IMR-90 (cell line): ENCODE measurements around the gene SMIM44. TPM values are rescaled to one million over a fixed set of nuclear protein-coding genes. Genes with fewer than 3 reads are reported as not detected.

Experiments used
- ATAC-seq: fragments of 200-7000 bp; cut with Tn5 transposase; 2 replicates; pipeline ENCODE4 v1.9.1; 2020; ENCODE audit warnings: low read depth, mild to moderate bottlenecking, moderate library complexity
- BruUV-seq: library from RNA; stranded (reverse); fragments of 400-500 nt; replicated peaks from 2 replicates; lab custom pipeline; 2021; lab: Mats Ljungman, UMichigan
- CTCF ChIA-PET: fragments of 300-600 bp; formaldehyde crosslinking; extraction: SDS; loops from one replicate; lab custom pipeline; 2021; ENCODE audit warnings: antibody characterized with exemption; lab: Yijun Ruan, JAX
- POLR2A ChIA-PET: fragments of 300-600 bp; sonication (Branson Sonifier 250); formaldehyde crosslinking; loops from one replicate; lab custom pipeline; 2022; ENCODE audit warnings: antibody characterized with exemption; ENCODE audit not compliant: unreplicated experiment; lab: Charles Lee
- DNase-seq: peaks from one replicate; pipeline ENCODE4 v3.0.0; 2013
- H2AFZ ChIP-seq: replicated peaks from 2 replicates; pipeline ENCODE3; 2013; ENCODE audit warnings: low read length, mild to moderate bottlenecking; ENCODE audit not compliant: poor library complexity
- H2AK5ac ChIP-seq: 2 replicates; pipeline ENCODE4 v1.6.1; 2013; ENCODE audit warnings: low read depth, low read length, inconsistent platforms
- H2AK9ac ChIP-seq: replicated peaks from 2 replicates; pipeline ENCODE3; 2013; ENCODE audit warnings: mild to moderate bottlenecking, low read depth, low read length, moderate library complexity; ENCODE audit not compliant: poor library complexity
- H2BK120ac ChIP-seq: 2 replicates; pipeline ENCODE4 v1.6.1; 2013; ENCODE audit warnings: low read depth, low read length, inconsistent platforms
- H2BK15ac ChIP-seq: 3 replicates; pipeline ENCODE4 v1.6.1; 2013; ENCODE audit warnings: low read depth, low read length, inconsistent platforms
- H2BK20ac ChIP-seq: 2 replicates; pipeline ENCODE4 v1.6.1; 2013; ENCODE audit warnings: low read depth, mild to moderate bottlenecking, inconsistent platforms, low read length, moderate library complexity
- H2BK5ac ChIP-seq: 2 replicates; pipeline ENCODE4 v1.6.1; 2013; ENCODE audit warnings: mild to moderate bottlenecking, low read depth, low read length, inconsistent platforms; ENCODE audit not compliant: poor library complexity, severe bottlenecking
- H3K14ac ChIP-seq: replicated peaks from 2 replicates; pipeline ENCODE4 v1.6.1; 2013; ENCODE audit warnings: low read depth, low read length, inconsistent platforms
- H3K18ac ChIP-seq: 2 replicates; pipeline ENCODE4 v1.6.1; 2013; ENCODE audit warnings: low read depth, low read length, control low read depth
- H3K23ac ChIP-seq: 2 replicates; pipeline ENCODE4 v1.6.1; 2013; ENCODE audit warnings: low read depth, low read length, inconsistent platforms
- H3K27ac ChIP-seq: 2 replicates; pipeline ENCODE4 v1.5.1; 2013; ENCODE audit warnings: mild to moderate bottlenecking, control low read depth, low read length; ENCODE audit not compliant: insufficient read depth
- H3K27me3 ChIP-seq: 2 replicates; pipeline ENCODE4 v1.6.1; 2013; ENCODE audit warnings: low read length; ENCODE audit not compliant: control insufficient read depth, insufficient read depth
- H3K36me3 ChIP-seq: 2 replicates; pipeline ENCODE4 v1.6.1; 2013; ENCODE audit warnings: low read length, mixed read lengths; ENCODE audit not compliant: control insufficient read depth, insufficient read depth
- H3K4ac ChIP-seq: 2 replicates; pipeline ENCODE4 v1.6.1; 2013; ENCODE audit warnings: low read depth, low read length, inconsistent platforms
- H3K4me1 ChIP-seq: 2 replicates; pipeline ENCODE4 v1.6.1; 2013; ENCODE audit warnings: low read length, mixed read lengths; ENCODE audit not compliant: control insufficient read depth, insufficient read depth
- H3K4me2 ChIP-seq: 2 replicates; pipeline ENCODE4 v1.6.1; 2013; ENCODE audit warnings: low read depth, mild to moderate bottlenecking, control low read depth, low read length, moderate library complexity
- H3K4me3 ChIP-seq: 2 replicates; pipeline ENCODE4 v1.5.1; 2013; ENCODE audit warnings: low read depth, mild to moderate bottlenecking, control low read depth, low read length, moderate library complexity; ENCODE audit not compliant: insufficient read depth
- H3K56ac ChIP-seq: 2 replicates; pipeline ENCODE4 v1.6.1; 2013; ENCODE audit warnings: low read length, inconsistent platforms; ENCODE audit not compliant: insufficient read depth; ENCODE audit errors: extremely low read depth
- H3K79me1 ChIP-seq, 2 experiments: 2 replicates each; pipeline ENCODE4 v1.6.1; 2013; ENCODE audit warnings: low read length in 2 of 2, inconsistent platforms in 1 of 2, low read depth in 1 of 2
- H3K9ac ChIP-seq: 2 replicates; pipeline ENCODE4 v1.6.1; 2013; ENCODE audit warnings: low read depth, low read length, control low read depth
- H3K9me1 ChIP-seq: 2 replicates; pipeline ENCODE4 v1.6.1; 2013; ENCODE audit warnings: low read length, inconsistent platforms; ENCODE audit not compliant: insufficient read depth
- H3K9me3 ChIP-seq: 2 replicates; pipeline ENCODE4 v1.6.1; 2013; ENCODE audit warnings: low read length; ENCODE audit not compliant: control insufficient read depth, insufficient read depth
- H4K20me1 ChIP-seq: 2 replicates; pipeline ENCODE4 v1.6.1; 2013; ENCODE audit warnings: low read length, inconsistent platforms; ENCODE audit not compliant: insufficient read depth
- H4K5ac ChIP-seq: 2 replicates; pipeline ENCODE4 v1.6.1; 2013; ENCODE audit warnings: mild to moderate bottlenecking, low read depth, low read length, control low read depth
- H4K8ac ChIP-seq, 2 experiments: 2 replicates each; pipeline ENCODE4 v1.6.1; 2013; ENCODE audit warnings: low read depth in 2 of 2, low read length in 2 of 2, control low read depth in 1 of 2, inconsistent platforms in 1 of 2
- H4K91ac ChIP-seq: 2 replicates; pipeline ENCODE4 v1.6.1; 2013; ENCODE audit warnings: low read depth, low read length, inconsistent platforms; ENCODE audit not compliant: insufficient read depth
- CEBPB ChIP-seq: IDR thresholded peaks from 2 replicates; pipeline ENCODE4 v1.6.1; 2012; ENCODE audit warnings: low read depth, low read length, improper control_type of control experiment
- CTCF ChIP-seq: conservative IDR thresholded peaks from 2 replicates; pipeline ENCODE4 v1.5.1; 2012; ENCODE audit warnings: mild to moderate bottlenecking, low read depth, low read length, improper control_type of control experiment
- MAFK ChIP-seq: IDR thresholded peaks from 2 replicates; pipeline ENCODE4 v1.6.1; 2012; ENCODE audit warnings: low read depth, low read length, improper control_type of control experiment
- MAZ ChIP-seq: IDR thresholded peaks from 2 replicates; pipeline ENCODE4 v1.6.1; 2012; ENCODE audit warnings: low read depth, mild to moderate bottlenecking, low read length, improper control_type of control experiment, moderate library complexity, borderline replicate concordance
- MXI1 ChIP-seq: IDR thresholded peaks from 2 replicates; pipeline ENCODE4 v1.6.1; 2012; ENCODE audit warnings: low read depth, mild to moderate bottlenecking, low read length, moderate library complexity, borderline replicate concordance
- RAD21 ChIP-seq: IDR thresholded peaks from 2 replicates; pipeline ENCODE4 v1.6.1; 2012; ENCODE audit warnings: low read length, improper control_type of control experiment
- SMC3 ChIP-seq: fragments of 150-350 bp; IDR thresholded peaks from 2 replicates; pipeline ENCODE4 v1.6.1; 2016; ENCODE audit warnings: low read depth, mild to moderate bottlenecking, antibody characterized with exemption, low read length, moderate library complexity
- USF2 ChIP-seq: fragments of 150-350 bp; IDR thresholded peaks from 2 replicates; pipeline ENCODE4 v1.6.1; 2017; ENCODE audit warnings: mild to moderate bottlenecking, antibody characterized with exemption, low read length, low read depth
- WGBS, 2 experiments: methylation state at CpG; one replicate each; pipeline versions ENCODE4 v1.1.5 to v1.1.7; 2013; ENCODE audit warnings: missing lambda C conversion rate in 2 of 2; ENCODE audit not compliant: insufficient read length in 1 of 2; ENCODE audit errors: extremely low coverage in 2 of 2; 5-methylcytosine and 5-hydroxymethylcytosine counted together
- dilution Hi-C: fragments of 300-500 bp; cut with HindIII; formaldehyde crosslinking; loops from one replicate; pipeline ENCODE4 v1.14.3; 2018; ENCODE audit warnings: low sequenced_read_pairs; ENCODE audit not compliant: unreplicated experiment
- in situ Hi-C: fragments of 300-500 bp; cut with MboI; formaldehyde crosslinking; loops from 3 replicates; pipeline ENCODE4 v1.14.3; 2019; ENCODE audit warnings: low sequenced_read_pairs, inconsistent platforms, mixed read lengths
- intact Hi-C: fragments of 100-400 bp; cut with micrococcal nuclease; formaldehyde crosslinking; loops from 2 replicates; pipeline ENCODE4 v1.10.0; 2022
- polyA plus RNA-seq, 3 experiments: library from polyadenylated mRNA; depleted of rRNA; stranded (reverse); fragments of >200 nt; gene quantifications; 2 replicates each; pipeline ENCODE4 v1.2.3, GENCODE V29; 2012; ENCODE audit warnings: low replicate concordance in 1 of 3
- total RNA-seq: library from RNA; depleted of rRNA; stranded (reverse); fragments of >200 nt; gene quantifications from 2 replicates; pipeline ENCODE4 v1.2.3, GENCODE V29; 2012
- TF ChIP-seq, protein P1 (sequence below): fragments of 150-350 bp; IDR thresholded peaks from 2 replicates; pipeline ENCODE4 v1.6.1; 2016; ENCODE audit warnings: low read depth, mild to moderate bottlenecking, low read length, moderate library complexity, borderline replicate concordance

SMIM44 gene
- total and polyA plus RNA-seq, 2 of the 4 experiments (the other 2 are of a cell fraction), result not detected

DNA sequence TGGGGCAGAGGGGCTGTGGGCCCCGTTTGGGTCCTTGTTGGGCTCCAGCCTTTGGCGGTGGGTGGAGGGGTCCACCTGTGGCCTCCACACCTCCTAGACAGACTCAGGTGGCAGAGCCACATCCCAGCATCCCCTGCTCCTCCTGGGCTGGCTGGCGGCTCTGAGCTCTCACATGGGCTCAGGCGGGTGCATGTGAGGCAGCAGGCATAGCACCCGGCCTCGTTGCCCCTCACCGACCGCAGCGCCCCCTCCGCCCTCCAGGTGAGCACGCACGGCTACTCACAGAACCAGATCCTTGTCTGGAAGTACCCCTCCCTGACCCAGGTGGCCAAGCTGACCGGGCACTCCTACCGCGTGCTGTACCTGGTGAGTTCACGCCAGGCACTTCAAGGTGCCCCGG is 49.8 kb upstream of the SMIM44 start:
- Histone ChIP-seq H4K20me1 (peaks cover 20% of the 10 kb centered on the region), H3K27ac (no peak overlapping the region), H3K14ac (no peak overlapping the region), H3K9ac (no peak overlapping the region), H3K23ac (no peak overlapping the region), H2AFZ (no peak overlapping the region), H3K27me3 (no peaks in the 10 kb centered on the region), H4K91ac (no peak overlapping the region), H3K18ac (no peak overlapping the region), H2AK9ac (no peak overlapping the region), H2BK5ac (no peak overlapping the region), H3K4me1 (no peaks in the 10 kb centered on the region), H3K9me1 (peaks cover 6% of the 10 kb centered on the region; the same call in 1 of the 2 replicates), H3K36me3 (peaks cover 62% of the 10 kb centered on the region), H4K5ac (no peak overlapping the region), H2BK20ac (no peak overlapping the region), H3K56ac (no peak overlapping the region), H4K8ac (no peak overlapping the region), H3K9me3 (no peaks in the 10 kb centered on the region), H3K4me2 (no peak overlapping the region), H2BK15ac (no peak overlapping the region), H2AK5ac (no peak overlapping the region), H3K4ac (no peak overlapping the region), H3K4me3 (no peak overlapping the region), H3K79me1 (peaks cover 8 to 26% of the 10 kb centered on the region in 2 experiments), H2BK120ac (no peak overlapping the region)
- intact Hi-C loops (no loop called here), dilution Hi-C loops (no loop called here), in situ Hi-C loops (no loop called here)
- no peak for DNase-seq
- no TSS peak for BruUV-seq
- no peak for ATAC-seq
- TF ChIP-seq CTCF (no peak), RAD21 (no peak), MXI1 (no peak), CEBPB (no peak), MAFK (no peak), SMC3 (no peak), USF2 (no peak), MAZ (no peak)
- TF ChIP-seq, protein P1, sequence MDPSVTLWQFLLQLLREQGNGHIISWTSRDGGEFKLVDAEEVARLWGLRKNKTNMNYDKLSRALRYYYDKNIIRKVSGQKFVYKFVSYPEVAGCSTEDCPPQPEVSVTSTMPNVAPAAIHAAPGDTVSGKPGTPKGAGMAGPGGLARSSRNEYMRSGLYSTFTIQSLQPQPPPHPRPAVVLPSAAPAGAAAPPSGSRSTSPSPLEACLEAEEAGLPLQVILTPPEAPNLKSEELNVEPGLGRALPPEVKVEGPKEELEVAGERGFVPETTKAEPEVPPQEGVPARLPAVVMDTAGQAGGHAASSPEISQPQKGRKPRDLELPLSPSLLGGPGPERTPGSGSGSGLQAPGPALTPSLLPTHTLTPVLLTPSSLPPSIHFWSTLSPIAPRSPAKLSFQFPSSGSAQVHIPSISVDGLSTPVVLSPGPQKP, result no peak
- 98% methylated on average over 12 of the region's 17 CpGs; no CpG with 5 or more reads in 1 of the 2 experiments for whole genome bisulfite sequencing, 2 experiments
- ChIA-PET POLR2A (no interaction called here), CTCF (no interaction called here)
